Esophagus muscularis mucosa (tissue), 4 donors: Measurements from ENCODE around the gene GPR180. TPM values are rescaled to one million over a fixed set of nuclear protein-coding genes. Genes with fewer than 3 reads are reported as not detected.
A peak's percentile ranks its signal among the peaks of the same experiment; 100 is the strongest.

ENCODE experiments used
- DNase-seq: peaks from one replicate; pipeline ENCODE4 v3.0.0-alpha.2; 2017; ENCODE audit errors: extremely low spot score
- H3K27ac ChIP-seq, 4 donors: fragments of 200-600 bp; sonication (generic); replicated peaks in 1 of 4; 1 replicate in 3 of 4; 2 replicates in 1 of 4; pipeline ENCODE4 v1.5.1; 2016 to 2019; ENCODE audit warnings: mild to moderate bottlenecking in 1 of 4
- H3K27me3 ChIP-seq, 4 donors: fragments of 200-600 bp; sonication (generic); one replicate each; pipeline versions ENCODE4 v1.5.1 to v1.6.0; 2016 to 2019
- H3K36me3 ChIP-seq, 4 donors: fragments of 200-600 bp; sonication (generic); one replicate each; pipeline ENCODE4 v1.5.1; 2016 to 2019
- H3K4me1 ChIP-seq, 4 donors: fragments of 200-600 bp; sonication (generic); one replicate each; pipeline ENCODE4 v1.5.1; 2016 to 2019
- H3K4me3 ChIP-seq, 4 donors: fragments of 200-600 bp; sonication (generic); 1 replicate in 2 of 4; 2 replicates in 2 of 4; pipeline ENCODE4 v1.5.1; 2016 to 2019; ENCODE audit warnings: mild to moderate bottlenecking in 4 of 4, moderate library complexity in 1 of 4
- H3K9me3 ChIP-seq, 4 donors: fragments of 200-600 bp; sonication (generic); 1 replicate in 3 of 4; 2 replicates in 1 of 4; pipeline ENCODE4 v1.5.1; 2016 to 2019
- EP300 ChIP-seq: sonication (generic); formaldehyde crosslinking; IDR thresholded peaks from one replicate; pipeline ENCODE4 v1.6.1; 2017; ENCODE audit warnings: antibody characterized with exemption
- POLR2A ChIP-seq: fragments of 450-650 bp; IDR thresholded peaks from one replicate; pipeline ENCODE4 v1.6.1; 2017; ENCODE audit warnings: antibody characterized with exemption, moderate library complexity, mild to moderate bottlenecking, low read depth
- POLR2AphosphoS5 ChIP-seq, 2 donors: sonication (generic); formaldehyde crosslinking; IDR thresholded peaks; one replicate each; pipeline ENCODE4 v1.6.1; 2017; ENCODE audit warnings: antibody characterized with exemption in 2 of 2
- WGBS: methylation state at CpG from one replicate; pipeline ENCODE4 v1.1.5; 2018; 5-methylcytosine and 5-hydroxymethylcytosine counted together
- intact Hi-C: fragments of 100-400 bp; cut with DNase I; formaldehyde crosslinking; loops from one replicate; pipeline ENCODE4 v1.15.1; 2023
- total RNA-seq, 4 donors: library from RNA; depleted of rRNA; stranded (reverse); fragments of >200 nt; gene quantifications; one replicate each; pipeline versions ENCODE4 v1.1.0 to v1.2.1, GENCODE V29; 2016
- TF ChIP-seq, protein P1 (sequence below), 3 experiments: fragments of 200-600 bp in 2 of 3; fragments of 450-650 bp in 1 of 3; sonication (generic) in 2 of 3; IDR thresholded peaks; one replicate each; pipeline ENCODE4 v1.5.1; 2017 to 2019; ENCODE audit warnings: antibody characterized with exemption in 3 of 3, mild to moderate bottlenecking in 2 of 3, moderate library complexity in 1 of 3

The GPR180 gene
- total RNA-seq, 4 donors from 2014 or later, result 2.7 to 4.7 (median 4.4) TPM

DNA sequence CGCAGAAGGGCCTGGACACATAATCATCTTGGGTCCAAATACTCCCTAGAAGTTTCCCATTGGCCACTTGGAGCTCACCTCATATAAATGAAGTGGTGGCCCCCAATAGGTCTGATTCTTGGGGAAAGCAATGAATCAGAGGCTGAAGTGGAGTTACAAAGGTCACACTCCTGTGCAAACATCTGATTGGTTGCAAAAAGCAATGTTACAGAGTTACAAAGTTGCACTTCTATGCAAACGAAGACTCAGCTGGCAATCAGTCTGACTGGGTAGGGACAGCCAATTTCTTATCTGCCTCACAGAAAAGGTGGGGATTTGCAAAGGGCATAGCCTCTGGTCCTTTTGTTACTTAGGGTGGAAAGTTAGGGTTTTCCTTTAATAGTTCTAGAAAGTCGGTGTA lies 1.8 kb upstream of the GPR180 start:
- no peak overlapping the region for H3K27ac ChIP-seq
- intact Hi-C loops, result loop anchor here (5.0 kb wide), 1 partner anchor 53 kb away; no protein-coding TSS in a partner anchor
- DNase-seq, result no peak
- H3K9me3 ChIP-seq, result no peaks in the 10 kb centered on the region
- TF ChIP-seq, protein P1, sequence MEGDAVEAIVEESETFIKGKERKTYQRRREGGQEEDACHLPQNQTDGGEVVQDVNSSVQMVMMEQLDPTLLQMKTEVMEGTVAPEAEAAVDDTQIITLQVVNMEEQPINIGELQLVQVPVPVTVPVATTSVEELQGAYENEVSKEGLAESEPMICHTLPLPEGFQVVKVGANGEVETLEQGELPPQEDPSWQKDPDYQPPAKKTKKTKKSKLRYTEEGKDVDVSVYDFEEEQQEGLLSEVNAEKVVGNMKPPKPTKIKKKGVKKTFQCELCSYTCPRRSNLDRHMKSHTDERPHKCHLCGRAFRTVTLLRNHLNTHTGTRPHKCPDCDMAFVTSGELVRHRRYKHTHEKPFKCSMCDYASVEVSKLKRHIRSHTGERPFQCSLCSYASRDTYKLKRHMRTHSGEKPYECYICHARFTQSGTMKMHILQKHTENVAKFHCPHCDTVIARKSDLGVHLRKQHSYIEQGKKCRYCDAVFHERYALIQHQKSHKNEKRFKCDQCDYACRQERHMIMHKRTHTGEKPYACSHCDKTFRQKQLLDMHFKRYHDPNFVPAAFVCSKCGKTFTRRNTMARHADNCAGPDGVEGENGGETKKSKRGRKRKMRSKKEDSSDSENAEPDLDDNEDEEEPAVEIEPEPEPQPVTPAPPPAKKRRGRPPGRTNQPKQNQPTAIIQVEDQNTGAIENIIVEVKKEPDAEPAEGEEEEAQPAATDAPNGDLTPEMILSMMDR (IDR thresholded peaks at IDR 0.05), result no peak
- no peak for TF ChIP-seq POLR2AphosphoS5 (IDR thresholded peaks at IDR 0.05)
- TF ChIP-seq POLR2A, result no peak
- no peak for TF ChIP-seq EP300
- no peaks in the 10 kb centered on the region for H3K27me3 ChIP-seq
- H3K4me3 ChIP-seq, result no peak overlapping the region
- WGBS, result 96% methylated on average over 3 of the region's 3 CpGs
- H3K4me1 ChIP-seq, result peaks cover 13 to 25% (median 18%) of the 10 kb centered on the region in 4 donors
- no peaks in the 10 kb centered on the region for H3K36me3 ChIP-seq

DNA sequence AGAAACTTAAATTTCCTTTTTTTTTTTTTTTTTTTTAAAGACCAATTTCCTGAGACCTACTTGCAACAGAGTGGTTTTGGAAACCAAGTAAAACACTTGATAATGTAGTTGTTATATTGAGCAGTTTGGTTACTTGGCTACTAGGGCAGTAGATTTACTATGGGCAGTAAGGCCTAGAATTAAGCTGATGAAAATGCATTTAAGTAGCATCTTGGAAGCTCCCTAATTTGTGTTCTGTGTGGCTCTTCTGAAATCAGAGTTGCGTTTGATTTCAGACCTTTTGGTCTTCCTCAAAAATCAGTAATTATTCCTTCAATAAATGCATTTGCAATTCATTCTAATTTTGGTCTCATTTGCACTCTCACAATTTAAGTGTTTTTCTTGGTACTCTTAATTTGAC lies 810 bp downstream of the GPR180 start:
- intact Hi-C loops, result loop anchor here (5.0 kb wide), 1 partner anchor 55 kb away; no protein-coding TSS in a partner anchor
- no peaks in the 10 kb centered on the region for H3K9me3 ChIP-seq
- H3K36me3 ChIP-seq, result peaks cover 0 to 20% (median 7%) of the 10 kb centered on the region in 4 donors
- peaks cover 6 to 13% (median 7%) of the 10 kb centered on the region in 4 donors for H3K4me1 ChIP-seq
- peak overlapping the region; percentile 85 to 92 (median 88) for H3K27ac ChIP-seq
- no peak for DNase-seq
- H3K27me3 ChIP-seq, result no peaks in the 10 kb centered on the region
- 56% methylated on average over 1 of the region's 1 CpG for WGBS
- TF ChIP-seq EP300, result no peak
- TF ChIP-seq, protein P1 (IDR thresholded peaks at IDR 0.05), result no peak
- no peak for TF ChIP-seq POLR2A
- TF ChIP-seq POLR2AphosphoS5 (IDR thresholded peaks at IDR 0.05), result no peak
- H3K4me3 ChIP-seq, result peak overlapping the region; percentile 81 to 94 (median 90)

DNA sequence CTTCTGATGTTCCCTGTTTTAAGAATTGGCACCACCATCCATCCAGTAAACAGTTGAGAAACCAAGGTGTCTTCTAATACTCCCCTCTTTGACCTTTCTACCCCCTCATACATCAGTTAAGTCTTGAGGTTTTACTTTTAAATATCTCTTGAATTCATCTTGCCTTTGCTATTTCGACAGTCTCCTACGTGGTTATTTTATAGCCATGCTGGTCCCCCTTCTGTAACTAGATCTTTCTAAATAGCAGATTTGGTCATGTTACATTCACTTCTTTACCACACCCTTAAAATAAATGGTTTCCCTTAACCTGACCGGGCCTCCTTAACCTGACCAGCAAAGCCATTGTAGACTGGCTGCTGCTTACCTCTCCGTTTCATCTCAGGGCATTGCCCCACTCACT lies 5.4 kb downstream of the GPR180 start:
- intact Hi-C loops, result no loop called here
- H3K9me3 ChIP-seq, result no peaks in the 10 kb centered on the region
- 91% methylated on average over 4 of the region's 4 CpGs for WGBS

DNA sequence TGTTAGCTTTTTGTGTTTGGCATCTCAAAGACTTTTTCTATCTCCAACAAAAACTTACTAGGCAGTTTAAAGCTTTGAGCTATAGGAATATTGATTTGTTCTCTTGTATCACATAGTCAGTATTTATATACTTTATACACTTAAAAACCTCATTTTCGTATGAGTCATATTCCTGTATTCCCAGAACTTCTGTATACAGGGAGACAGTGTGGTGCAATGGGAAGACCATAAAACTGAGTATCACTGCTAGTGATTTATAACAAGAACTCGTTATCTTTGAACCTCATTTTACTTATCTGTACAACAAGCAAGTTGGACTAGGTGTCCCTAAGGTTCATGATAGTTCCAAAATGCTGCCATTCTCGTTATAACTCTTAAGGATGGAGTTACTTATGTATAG lies 6.3 kb downstream of the GPR180 start:
- 88% methylated on average over 3 of the region's 3 CpGs for WGBS
- peaks cover 0 to 41% (median 22%) of the 10 kb centered on the region in 4 donors for H3K36me3 ChIP-seq
- intact Hi-C loops, result no loop called here

More for the DNA sequence above, 5.4 kb downstream of the GPR180 start:
- Histone ChIP-seq H3K27ac (no peak overlapping the region), H3K4me3 (no peak overlapping the region), H3K4me1 (peaks cover 6 to 7% (median 7%) of the 10 kb centered on the region in 4 donors), H3K36me3 (peaks cover 0 to 37% (median 21%) of the 10 kb centered on the region in 4 donors), H3K27me3 (no peaks in the 10 kb centered on the region)
- TF ChIP-seq POLR2AphosphoS5 (IDR thresholded peaks at IDR 0.05) (no peak), EP300 (no peak), POLR2A (no peak)
- TF ChIP-seq, protein P1 (IDR thresholded peaks at IDR 0.05), result no peak
- no peak for DNase-seq

More for the DNA sequence above, 6.3 kb downstream of the GPR180 start:
- Histone ChIP-seq H3K27me3 (no peaks in the 10 kb centered on the region), H3K9me3 (no peaks in the 10 kb centered on the region), H3K4me3 (no peak overlapping the region), H3K4me1 (peaks cover 0 to under 1% (median 0%) of the 10 kb centered on the region in 4 donors), H3K27ac (no peak overlapping the region)
- no peak for DNase-seq
- TF ChIP-seq POLR2AphosphoS5 (IDR thresholded peaks at IDR 0.05), result no peak
- no peak for TF ChIP-seq EP300
- TF ChIP-seq, protein P1 (IDR thresholded peaks at IDR 0.05), result no peak
- no peak for TF ChIP-seq POLR2A
